Measurements from ENCODE around the gene RPTOR. TPM values are rescaled to one million over a fixed set of nuclear protein-coding genes. Genes with fewer than 3 reads are reported as not detected.

RPTOR gene
- total and polyA plus RNA-seq, 2 donors (not counting 3 experiments of a cell fraction or from before 2014, with no cell fraction given), result 10.7 to 41.8 TPM

DNA sequence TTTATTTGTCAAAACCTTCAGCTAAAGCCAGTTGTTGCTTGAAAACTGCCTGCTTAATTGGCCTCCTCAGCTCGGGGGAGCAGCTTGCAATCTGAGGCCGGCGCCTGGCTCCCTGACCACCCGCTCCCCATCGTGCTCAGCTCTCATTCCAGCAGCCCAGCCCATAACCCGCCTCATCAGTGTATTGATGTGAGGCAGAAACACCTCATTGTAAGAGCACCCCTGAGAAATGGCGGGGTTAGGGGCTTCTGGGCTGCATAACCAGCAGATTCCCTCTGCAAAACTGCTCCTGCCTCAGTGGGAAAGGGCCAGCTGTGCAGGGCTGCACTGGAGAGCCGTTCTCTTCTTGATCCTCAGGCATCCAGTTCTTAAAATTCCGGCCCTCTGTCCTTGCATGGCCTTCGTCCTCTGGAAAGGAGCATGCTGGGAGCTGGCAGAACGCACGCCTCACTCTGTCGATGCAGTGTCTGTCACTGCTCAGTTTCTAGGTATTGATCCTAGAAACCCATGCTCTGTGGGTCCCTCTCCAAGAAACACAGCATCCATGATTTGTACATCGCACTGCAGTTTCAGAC lies 333.2 kb downstream of the RPTOR start:
- H3K4me1 ChIP-seq (ENCODE audit: control insufficient read depth, extremely low read depth, insufficient read depth, low read length), result no peaks in the 10 kb centered on the region
- H3K27me3 ChIP-seq (ENCODE audit: control insufficient read depth in 2 of 2, insufficient read depth in 2 of 2, low read length in 2 of 2), result no peaks in the 10 kb centered on the region
- H3K9ac ChIP-seq (replicated peaks; ENCODE audit: extremely low read depth, insufficient read depth, low read length), result no peak overlapping the region
- no peak overlapping the region for H2AFZ ChIP-seq (ENCODE audit: low read depth, low read length)
- H3K9me1 ChIP-seq (replicated peaks; ENCODE audit: control insufficient read depth, extremely low read depth, insufficient read depth, low read length), result no peaks in the 10 kb centered on the region
- ChIA-PET CTCF (interaction anchor here (1.0 kb wide), 1 partner anchor 22 kb away, joined by 3 read pairs; no protein-coding TSS in a partner anchor), POLR2A (no interaction called here)
- no peak overlapping the region for H3K27ac ChIP-seq (ENCODE audit: insufficient read depth, low read depth, low read length)
- dilution Hi-C loops (cut with MboI; ENCODE audit: extremely low pct_ligation_motif_present, low sequenced_read_pairs), result no loop called here
- no peak for DNase-seq (ENCODE audit: low read depth, low spot score)
- H3K4me2 ChIP-seq (ENCODE audit: insufficient read depth, low read length), result no peak overlapping the region
- H3K9me3 ChIP-seq (replicated peaks; ENCODE audit: control insufficient read depth, insufficient read depth, low read length), result no peaks in the 10 kb centered on the region
- BruUV-seq (replicated peaks), result no TSS peak
- no peak overlapping the region for H3K4me3 ChIP-seq (replicated peaks in 1 of 3; ENCODE audit: insufficient read depth in 1 of 3, low read depth in 1 of 3, low read length in 3 of 3)
- H4K20me1 ChIP-seq (replicated peaks; ENCODE audit: control insufficient read depth, extremely low read depth, insufficient read depth, low read length), result no peaks in the 10 kb centered on the region
- TF ChIP-seq POLR2AphosphoS5 (IDR thresholded peaks at IDR 0.05; ENCODE audit: insufficient read depth, low read depth, low read length), result no peak
- TF ChIP-seq POLR2A (IDR thresholded peaks at IDR 0.05; ENCODE audit: low read depth, low read length), result no peak
- no peak for TF ChIP-seq MYC (IDR thresholded peaks at IDR 0.05; ENCODE audit: low read depth, low read length)
- TF ChIP-seq, protein P1, sequence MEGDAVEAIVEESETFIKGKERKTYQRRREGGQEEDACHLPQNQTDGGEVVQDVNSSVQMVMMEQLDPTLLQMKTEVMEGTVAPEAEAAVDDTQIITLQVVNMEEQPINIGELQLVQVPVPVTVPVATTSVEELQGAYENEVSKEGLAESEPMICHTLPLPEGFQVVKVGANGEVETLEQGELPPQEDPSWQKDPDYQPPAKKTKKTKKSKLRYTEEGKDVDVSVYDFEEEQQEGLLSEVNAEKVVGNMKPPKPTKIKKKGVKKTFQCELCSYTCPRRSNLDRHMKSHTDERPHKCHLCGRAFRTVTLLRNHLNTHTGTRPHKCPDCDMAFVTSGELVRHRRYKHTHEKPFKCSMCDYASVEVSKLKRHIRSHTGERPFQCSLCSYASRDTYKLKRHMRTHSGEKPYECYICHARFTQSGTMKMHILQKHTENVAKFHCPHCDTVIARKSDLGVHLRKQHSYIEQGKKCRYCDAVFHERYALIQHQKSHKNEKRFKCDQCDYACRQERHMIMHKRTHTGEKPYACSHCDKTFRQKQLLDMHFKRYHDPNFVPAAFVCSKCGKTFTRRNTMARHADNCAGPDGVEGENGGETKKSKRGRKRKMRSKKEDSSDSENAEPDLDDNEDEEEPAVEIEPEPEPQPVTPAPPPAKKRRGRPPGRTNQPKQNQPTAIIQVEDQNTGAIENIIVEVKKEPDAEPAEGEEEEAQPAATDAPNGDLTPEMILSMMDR (IDR thresholded peaks at IDR 0.05; ENCODE audit: extremely low read depth in 1 of 2, insufficient read depth in 1 of 2, low read depth in 1 of 2, low read length in 2 of 2), result no peak
- TF ChIP-seq EZH2 (IDR thresholded peaks at IDR 0.05; ENCODE audit: borderline replicate concordance, low read depth, low read length, severe bottlenecking), result no peak
- no peak for FAIRE-seq
- peaks cover 0 to 7% of the 10 kb centered on the region in 2 experiments for H3K36me3 ChIP-seq (ENCODE audit: control insufficient read depth in 2 of 2, extremely low read depth in 1 of 2, insufficient read depth in 2 of 2, low read length in 2 of 2)
- no peaks in the 10 kb centered on the region for H3K79me2 ChIP-seq (ENCODE audit: control insufficient read depth, insufficient read depth, low read length)
- intact Hi-C loops (cut with micrococcal nuclease), result no loop called here

Data from endothelial cell of umbilical vein (primary cell).